K562 (cell line): ENCODE measurements around the gene HK1. TPM values are rescaled to one million over a fixed set of nuclear protein-coding genes. Genes with fewer than 3 reads are reported as not detected.

Experiments used
- ATAC-seq: fragments of 200-7000 bp; cut with Tn5 transposase; 3 replicates; pipeline ENCODE4 v1.9.1; 2020; ENCODE audit warnings: moderate library complexity
- BruUV-seq: library from RNA; stranded (reverse); fragments of 400-500 nt; replicated peaks from 2 replicates; lab custom pipeline; 2021; lab: Mats Ljungman, UMichigan
- CTCF ChIA-PET: fragments of 300-600 bp; formaldehyde crosslinking; extraction: SDS; loops from one replicate; lab custom pipeline; 2021; ENCODE audit warnings: low intra/inter-chr PET ratio; lab: Yijun Ruan, JAX
- POLR2A ChIA-PET: fragments of 300-600, 350-650 bp; sonication (Branson Sonifier 250); formaldehyde crosslinking; extraction: SDS; loops from one replicate; lab custom pipeline; 2021; ENCODE audit warnings: antibody characterized with exemption, inconsistent platforms; lab: Yijun Ruan, JAX
- DNase-seq, 4 experiments: peaks; one replicate each; pipeline versions ENCODE4 v3.0.0 to v3.0.0-alpha.2; 2011 to 2018; ENCODE audit warnings: low spot score in 3 of 4, mixed read lengths in 3 of 4; ENCODE audit errors: extremely low read depth in 1 of 4
- FAIRE-seq: peaks from 2 replicates; lab custom pipeline; 2011; peaks lifted over from hg19 to GRCh38; lab: Jason Lieb, UNC
- H2AFZ ChIP-seq: 2 replicates; pipeline ENCODE4 v1.6.0; 2011; ENCODE audit warnings: low read depth, low read length, control low read depth, inconsistent platforms
- H3K27ac ChIP-seq: fragments of 200-600 bp; 3 replicates; pipeline ENCODE4 v1.8.0; 2011; ENCODE audit warnings: low read depth, mild to moderate bottlenecking, control low read depth, inconsistent platforms, low read length, moderate library complexity, mixed read lengths; ENCODE audit errors: extremely low read depth
- H3K27me3 ChIP-seq, 2 experiments: fragments of 300-600 bp in 1 of 2; 2 replicates in 1 of 2; 3 replicates in 1 of 2; pipeline versions ENCODE4 v1.6.0 to v1.8.0; 2011; ENCODE audit warnings: inconsistent platforms in 2 of 2, low read length in 2 of 2, mild to moderate bottlenecking in 1 of 2, mixed read lengths in 1 of 2, moderate library complexity in 1 of 2; ENCODE audit not compliant: control insufficient read depth in 2 of 2, insufficient read depth in 2 of 2
- H3K36me3 ChIP-seq: fragments of 300-600 bp; 3 replicates; pipeline ENCODE4 v1.8.0; 2011; ENCODE audit warnings: mild to moderate bottlenecking, low read length, inconsistent platforms; ENCODE audit not compliant: control insufficient read depth, insufficient read depth
- H3K4me1 ChIP-seq, 2 experiments: fragments of 200-600 bp in 1 of 2; replicated peaks in 1 of 2; 2 replicates in 1 of 2; 3 replicates in 1 of 2; pipeline versions ENCODE4 v1.5.1 to v1.8.0; 2011; ENCODE audit warnings: inconsistent platforms in 2 of 2, low read length in 2 of 2, mild to moderate bottlenecking in 1 of 2, mixed read lengths in 1 of 2, moderate library complexity in 1 of 2; ENCODE audit not compliant: control insufficient read depth in 2 of 2, insufficient read depth in 2 of 2
- H3K4me2 ChIP-seq: 2 replicates; pipeline ENCODE4 v1.6.1; 2011; ENCODE audit warnings: low read length, control low read depth, inconsistent platforms, mixed read lengths; ENCODE audit not compliant: insufficient read depth
- H3K4me3 ChIP-seq: fragments of 200-600 bp; sonication (generic), shearing (Covaris generic); 2 replicates; pipeline ENCODE4 v1.5.1; 2016; ENCODE audit warnings: control low read depth, inconsistent platforms
- H3K79me2 ChIP-seq: fragments of 200-600 bp; 3 replicates; pipeline ENCODE4 v1.8.0; 2011; ENCODE audit warnings: low read length, inconsistent platforms; ENCODE audit not compliant: control insufficient read depth, insufficient read depth
- H3K9ac ChIP-seq, 2 experiments: 2 replicates each; pipeline versions ENCODE4 v1.6.0 to v1.6.1; 2011; ENCODE audit warnings: low read depth in 2 of 2, low read length in 2 of 2, control low read depth in 1 of 2, inconsistent platforms in 1 of 2, mild to moderate bottlenecking in 1 of 2, mixed read lengths in 1 of 2; ENCODE audit not compliant: insufficient read depth in 1 of 2
- H3K9me1 ChIP-seq: one replicate; pipeline ENCODE4 v1.6.0; 2011; ENCODE audit warnings: inconsistent platforms, mild to moderate bottlenecking, low read length, moderate library complexity; ENCODE audit not compliant: control insufficient read depth, insufficient read depth
- H3K9me3 ChIP-seq: replicated peaks from 2 replicates; pipeline ENCODE4 v1.5.1; 2011; ENCODE audit warnings: low read depth, low read length, inconsistent platforms; ENCODE audit not compliant: control insufficient read depth, insufficient read depth
- H4K20me1 ChIP-seq: replicated peaks from 2 replicates; pipeline ENCODE4 v1.6.1; 2011; ENCODE audit warnings: low read length, inconsistent platforms, mixed read lengths; ENCODE audit not compliant: control insufficient read depth, insufficient read depth
- ATF7 ChIP-seq: fragments of 450-650 bp; IDR thresholded peaks from 2 replicates; pipeline ENCODE4 v1.7.1; 2014; ENCODE audit warnings: mild to moderate bottlenecking, moderate library complexity
- CCNT2 ChIP-seq: IDR thresholded peaks from 2 replicates; pipeline ENCODE4 v1.6.1; 2011; ENCODE audit warnings: borderline replicate concordance, low read depth, mild to moderate bottlenecking, moderate library complexity, mixed read lengths, low read length; ENCODE audit not compliant: insufficient read length; ENCODE audit errors: extremely low read depth
- ESRRA ChIP-seq: fragments of 450-650 bp; IDR thresholded peaks from 2 replicates; pipeline ENCODE4 v1.6.1; 2014; ENCODE audit warnings: low read depth, mild to moderate bottlenecking, moderate library complexity, borderline replicate concordance
- EZH2 ChIP-seq: IDR thresholded peaks from 2 replicates; pipeline ENCODE4 v1.6.1; 2012; ENCODE audit warnings: low read depth, mild to moderate bottlenecking, inconsistent platforms, low read length, borderline replicate concordance
- FOXK1 ChIP-seq: sonication (generic); formaldehyde crosslinking; IDR thresholded peaks from 2 replicates; pipeline ENCODE4 v1.8.0; 2022; ENCODE audit warnings: missing genetic modification reagents, mild to moderate bottlenecking, borderline replicate concordance
- MEF2A ChIP-seq: IDR thresholded peaks from 2 replicates; pipeline ENCODE4 v1.6.1; 2011; ENCODE audit warnings: low read depth, mild to moderate bottlenecking, low read length, moderate library complexity; ENCODE audit not compliant: control insufficient read depth
- SNIP1 ChIP-seq: fragments of 450-650 bp; IDR thresholded peaks from 2 replicates; pipeline ENCODE4 v1.7.1; 2017; ENCODE audit warnings: low read depth, mild to moderate bottlenecking
- SRF ChIP-seq, 2 experiments: fragments of 250-450, 450-650 bp in 1 of 2; sonication (Bioruptor Pico) in 1 of 2; sonication (generic) in 1 of 2; formaldehyde crosslinking; IDR thresholded peaks; 2 replicates each; pipeline versions ENCODE4 v1.5.0 to v1.5.1; 2020 to 2022; ENCODE audit warnings: mild to moderate bottlenecking in 1 of 2, missing genetic modification reagents in 1 of 2
- ZNF121 ChIP-seq: sonication (generic); formaldehyde crosslinking; conservative IDR thresholded peaks from 2 replicates; pipeline ENCODE4 v1.8.0; 2022; ENCODE audit warnings: missing genetic modification reagents
- ZNF212 ChIP-seq: fragments of 450-650 bp; formaldehyde crosslinking; IDR thresholded peaks from 2 replicates; pipeline ENCODE4 v1.4.0; 2020; ENCODE audit warnings: mild to moderate bottlenecking
- ZNF444 ChIP-seq: fragments of 250-450 bp; sonication (Bioruptor Pico); IDR thresholded peaks from 2 replicates; pipeline ENCODE4 v1.4.0; 2020; ENCODE audit warnings: mild to moderate bottlenecking, moderate library complexity
- ZSCAN32 ChIP-seq: fragments of 450-650 bp; formaldehyde crosslinking; IDR thresholded peaks from 2 replicates; pipeline ENCODE4 v1.4.0; 2020; ENCODE audit warnings: mild to moderate bottlenecking, moderate library complexity
- whole genome bisulfite sequencing: fragments of 100-300 bp; shearing (Covaris generic); methylation state at CpG from one replicate; pipeline ENCODE4 v1.1.6; 2016; ENCODE audit warnings: low coverage, mixed read lengths; ENCODE audit not compliant: insufficient coverage; ENCODE audit errors: missing lambda C conversion rate; 5-methylcytosine and 5-hydroxymethylcytosine counted together
- in situ Hi-C: fragments of 300-500 bp; cut with MboI; formaldehyde crosslinking; loops from 4 replicates; pipeline ENCODE4 v1.15.0; 2018; ENCODE audit warnings: inconsistent platforms, mixed read lengths
- intact Hi-C: fragments of 100-400 bp; cut with micrococcal nuclease; formaldehyde crosslinking; loops from 2 replicates; pipeline ENCODE4 v1.14.2; 2022
- polyA plus RNA-seq, 8 experiments: library from polyadenylated mRNA; depleted of rRNA in 4 of 8; stranded (reverse) in 5 of 8; unstranded in 3 of 8; fragments of >200 nt; fragmentation: Nextera tagmentation in 2 of 8; fragmentation: Illumina TruSeq in 1 of 8; extraction: Ambion mirVana in 2 of 8; extraction: Trizol in 1 of 8; gene quantifications; 2 replicates each; pipeline versions ENCODE4 v1.2.1 to v1.2.3, GENCODE V29; 2011 to 2014; ENCODE audit warnings: inconsistent platforms in 1 of 8, missing spikeins in 1 of 8
- total RNA-seq, 7 experiments: library from RNA; depleted of rRNA in 6 of 7; stranded (reverse); fragments of >200 nt in 6 of 7; fragmentation: Illumina TruSeq in 2 of 7; extraction: Trizol in 2 of 7; gene quantifications; 2 replicates each; pipeline versions ENCODE4 v1.2.1 to v1.2.3, GENCODE V29; 2011 to 2021; ENCODE audit warnings: low replicate concordance in 1 of 7
- TF ChIP-seq, protein P1 (sequence below): sonication (generic); formaldehyde crosslinking; IDR thresholded peaks from 2 replicates; pipeline ENCODE4 v1.9.0; 2022; ENCODE audit warnings: mild to moderate bottlenecking, missing genetic modification reagents
- TF ChIP-seq, protein P2 (sequence below): fragments of 450-650 bp; IDR thresholded peaks from 2 replicates; pipeline ENCODE4 v1.7.1; 2018; ENCODE audit warnings: mild to moderate bottlenecking, low read depth; ENCODE audit not compliant: partially characterized antibody
- TF ChIP-seq, protein P3 (sequence below): fragments of 250-450 bp; sonication (Bioruptor Pico); IDR thresholded peaks from 2 replicates; pipeline ENCODE4 v1.4.0; 2020; ENCODE audit warnings: mild to moderate bottlenecking, moderate library complexity, borderline replicate concordance

The HK1 gene
- total and polyA plus RNA-seq, 9 of the 15 experiments (the other 6 are each of a cell fraction or from before 2014, with no cell fraction given) = 29.2 to 444 (median 193) TPM

DNA sequence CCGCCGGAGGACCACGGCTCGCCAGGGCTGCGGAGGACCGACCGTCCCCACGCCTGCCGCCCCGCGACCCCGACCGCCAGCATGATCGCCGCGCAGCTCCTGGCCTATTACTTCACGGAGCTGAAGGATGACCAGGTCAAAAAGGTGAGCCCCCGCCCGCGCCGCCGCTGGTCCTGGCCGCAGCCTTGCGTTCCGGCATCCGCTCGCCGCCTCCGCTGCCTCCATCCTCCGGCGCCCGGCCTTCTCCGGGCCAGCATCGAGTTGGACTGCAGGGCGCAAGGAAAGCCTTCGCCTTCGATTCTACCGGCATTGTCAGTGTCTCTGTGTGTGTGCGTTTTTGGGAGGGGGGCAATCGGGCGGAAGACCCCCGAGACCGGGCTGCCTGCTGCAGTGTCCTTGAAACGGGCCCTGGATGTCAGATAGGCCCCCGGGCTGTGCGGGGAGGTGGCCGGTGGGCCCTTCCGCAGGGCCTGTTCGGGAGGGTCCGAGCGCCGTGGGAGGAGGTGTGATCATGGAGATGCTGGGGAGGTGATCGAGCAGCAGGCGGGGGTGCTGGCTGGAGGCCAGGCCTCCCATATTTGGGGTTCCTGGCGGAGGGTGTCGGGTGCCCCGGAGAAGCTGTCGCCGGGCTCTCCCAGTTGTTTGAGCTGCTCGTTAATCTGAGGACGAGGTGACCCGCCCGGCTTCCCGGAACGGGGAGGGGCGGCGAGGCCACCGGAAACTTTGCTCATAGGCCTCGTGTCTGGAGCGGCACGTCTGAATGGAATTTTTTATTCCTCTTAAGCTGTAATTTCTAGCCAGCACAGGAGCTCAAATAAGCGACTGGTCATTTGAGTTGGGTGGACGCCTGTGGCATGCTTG is 40.8 kb downstream of the HK1 start:
- Histone ChIP-seq H3K4me3 (peak overlapping the region; percentile 61), H3K4me2 (peak overlapping the region; percentile 100), H3K36me3 (peaks cover 30% of the 10 kb centered on the region; the same call in 2 of the 3 replicates), H3K27me3 (no peaks in the 10 kb centered on the region; a peak in 1 of 5 replicates), H3K9me1 (peaks cover 6% of the 10 kb centered on the region), H3K9me3 (no peaks in the 10 kb centered on the region), H4K20me1 (peaks cover 49% of the 10 kb centered on the region), H3K27ac (peak overlapping the region; percentile 67), H3K9ac (peak overlapping the region; percentile 70 to 91), H3K4me1 (peaks cover 51 to 59% of the 10 kb centered on the region in 2 experiments), H3K79me2 (peaks cover 91% of the 10 kb centered on the region), H2AFZ (peak overlapping the region; percentile 34; the same call in 1 of the 2 replicates)
- under 1% methylated on average over 69 of the region's 73 CpGs for WGBS
- ATAC-seq = peak; percentile 0
- POLR2A ChIA-PET = interaction anchor here (0.6 to 8.8 kb wide), 8 partner anchors 8 to 1230 kb away, joined by 3 to 92 read pairs (median 4); no protein-coding TSS in a partner anchor
- in situ Hi-C loops = no loop called here
- FAIRE-seq = peak; percentile 19
- CTCF ChIA-PET = no interaction called here
- intact Hi-C loops = loop anchor here (5.0 kb wide), 1 partner anchor 1432 kb away; no protein-coding TSS in a partner anchor
- DNase-seq = peak; percentile 57 to 80 (median 62)
- no TSS peak for BruUV-seq
- TF ChIP-seq, protein P1, sequence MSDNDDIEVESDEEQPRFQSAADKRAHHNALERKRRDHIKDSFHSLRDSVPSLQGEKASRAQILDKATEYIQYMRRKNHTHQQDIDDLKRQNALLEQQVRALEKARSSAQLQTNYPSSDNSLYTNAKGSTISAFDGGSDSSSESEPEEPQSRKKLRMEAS (CRISPR knock-in tag) = no peak
- TF ChIP-seq, protein P2, sequence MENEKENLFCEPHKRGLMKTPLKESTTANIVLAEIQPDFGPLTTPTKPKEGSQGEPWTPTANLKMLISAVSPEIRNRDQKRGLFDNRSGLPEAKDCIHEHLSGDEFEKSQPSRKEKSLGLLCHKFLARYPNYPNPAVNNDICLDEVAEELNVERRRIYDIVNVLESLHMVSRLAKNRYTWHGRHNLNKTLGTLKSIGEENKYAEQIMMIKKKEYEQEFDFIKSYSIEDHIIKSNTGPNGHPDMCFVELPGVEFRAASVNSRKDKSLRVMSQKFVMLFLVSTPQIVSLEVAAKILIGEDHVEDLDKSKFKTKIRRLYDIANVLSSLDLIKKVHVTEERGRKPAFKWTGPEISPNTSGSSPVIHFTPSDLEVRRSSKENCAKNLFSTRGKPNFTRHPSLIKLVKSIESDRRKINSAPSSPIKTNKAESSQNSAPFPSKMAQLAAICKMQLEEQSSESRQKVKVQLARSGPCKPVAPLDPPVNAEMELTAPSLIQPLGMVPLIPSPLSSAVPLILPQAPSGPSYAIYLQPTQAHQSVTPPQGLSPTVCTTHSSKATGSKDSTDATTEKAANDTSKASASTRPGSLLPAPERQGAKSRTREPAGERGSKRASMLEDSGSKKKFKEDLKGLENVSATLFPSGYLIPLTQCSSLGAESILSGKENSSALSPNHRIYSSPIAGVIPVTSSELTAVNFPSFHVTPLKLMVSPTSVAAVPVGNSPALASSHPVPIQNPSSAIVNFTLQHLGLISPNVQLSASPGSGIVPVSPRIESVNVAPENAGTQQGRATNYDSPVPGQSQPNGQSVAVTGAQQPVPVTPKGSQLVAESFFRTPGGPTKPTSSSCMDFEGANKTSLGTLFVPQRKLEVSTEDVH = peak; percentile 13
- peak; percentile 67 to 82; a peak in 2 of 4 replicates for TF ChIP-seq SRF (CRISPR knock-in tag; IDR thresholded peaks at IDR 0.05)
- TF ChIP-seq ZNF121 (CRISPR knock-in tag) = no peak
- 0 out of 2 replicates have a peak, but pooled peaks have one; percentile 11 for TF ChIP-seq ATF7
- TF ChIP-seq SNIP1 = no peak
- TF ChIP-seq FOXK1 = no peak
- no peak for TF ChIP-seq MEF2A
- TF ChIP-seq ESRRA = peak; percentile 7; the same call in 1 of the 2 replicates
- TF ChIP-seq, protein P3, sequence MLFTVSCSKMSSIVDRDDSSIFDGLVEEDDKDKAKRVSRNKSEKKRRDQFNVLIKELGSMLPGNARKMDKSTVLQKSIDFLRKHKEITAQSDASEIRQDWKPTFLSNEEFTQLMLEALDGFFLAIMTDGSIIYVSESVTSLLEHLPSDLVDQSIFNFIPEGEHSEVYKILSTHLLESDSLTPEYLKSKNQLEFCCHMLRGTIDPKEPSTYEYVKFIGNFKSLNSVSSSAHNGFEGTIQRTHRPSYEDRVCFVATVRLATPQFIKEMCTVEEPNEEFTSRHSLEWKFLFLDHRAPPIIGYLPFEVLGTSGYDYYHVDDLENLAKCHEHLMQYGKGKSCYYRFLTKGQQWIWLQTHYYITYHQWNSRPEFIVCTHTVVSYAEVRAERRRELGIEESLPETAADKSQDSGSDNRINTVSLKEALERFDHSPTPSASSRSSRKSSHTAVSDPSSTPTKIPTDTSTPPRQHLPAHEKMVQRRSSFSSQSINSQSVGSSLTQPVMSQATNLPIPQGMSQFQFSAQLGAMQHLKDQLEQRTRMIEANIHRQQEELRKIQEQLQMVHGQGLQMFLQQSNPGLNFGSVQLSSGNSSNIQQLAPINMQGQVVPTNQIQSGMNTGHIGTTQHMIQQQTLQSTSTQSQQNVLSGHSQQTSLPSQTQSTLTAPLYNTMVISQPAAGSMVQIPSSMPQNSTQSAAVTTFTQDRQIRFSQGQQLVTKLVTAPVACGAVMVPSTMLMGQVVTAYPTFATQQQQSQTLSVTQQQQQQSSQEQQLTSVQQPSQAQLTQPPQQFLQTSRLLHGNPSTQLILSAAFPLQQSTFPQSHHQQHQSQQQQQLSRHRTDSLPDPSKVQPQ (CRISPR knock-in tag) = no peak
- TF ChIP-seq ZSCAN32 (CRISPR knock-in tag) = no peak
- TF ChIP-seq ZNF444 (CRISPR knock-in tag) = no peak
- no peak for TF ChIP-seq EZH2
- peak; percentile 23 for TF ChIP-seq CCNT2
- no peak for TF ChIP-seq ZNF212 (CRISPR knock-in tag)
